GM19025 (cell line): ENCODE measurements around the gene GBX1.

Experiments used
- ATAC-seq: cut with Tn5 transposase; IDR thresholded peaks from one replicate; pipeline ENCODE4 v1.9.1; 2021; ENCODE audit warnings: mild to moderate bottlenecking, low read depth, moderate library complexity; ENCODE audit not compliant: unreplicated experiment

GBX1 gene

GRCh38 chr7:151116603-151117440 is 50.7 kb downstream of the GBX1 start:
- no peak for ATAC-seq

DNA sequence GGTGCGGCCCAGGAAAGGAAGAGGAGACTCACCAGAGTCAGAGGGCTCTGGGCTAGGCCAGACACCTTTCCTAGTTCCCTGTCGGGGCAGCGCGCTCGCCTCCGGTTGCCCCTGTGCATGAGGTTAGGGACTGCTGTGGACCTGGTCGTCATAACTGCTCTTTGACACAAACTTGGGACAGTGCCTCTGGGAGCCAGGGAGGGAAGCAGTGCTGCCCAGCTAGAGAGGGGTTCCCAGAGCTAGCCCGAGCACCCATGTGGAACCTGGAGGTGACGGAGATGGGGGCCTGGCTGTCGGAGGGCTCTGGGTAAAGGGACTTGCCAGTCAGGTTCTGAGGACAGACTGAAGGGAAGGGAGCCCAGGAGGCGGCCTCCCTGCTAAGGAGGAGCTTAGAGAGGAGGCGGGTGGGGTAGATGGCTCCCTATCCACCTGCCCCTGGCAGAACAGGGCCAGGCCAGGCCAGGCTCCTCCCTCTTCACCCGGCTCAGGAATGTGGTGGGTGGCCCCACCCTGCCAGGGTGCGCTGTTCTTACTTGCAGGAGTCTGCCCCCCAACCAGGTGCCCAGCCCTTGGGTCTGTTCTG is 51.6 kb downstream of the GBX1 start:
- ATAC-seq = no peak

GRCh38 chr7:151115121-151115835 is 52.2 kb downstream of the GBX1 start:
- no peak for ATAC-seq

DNA sequence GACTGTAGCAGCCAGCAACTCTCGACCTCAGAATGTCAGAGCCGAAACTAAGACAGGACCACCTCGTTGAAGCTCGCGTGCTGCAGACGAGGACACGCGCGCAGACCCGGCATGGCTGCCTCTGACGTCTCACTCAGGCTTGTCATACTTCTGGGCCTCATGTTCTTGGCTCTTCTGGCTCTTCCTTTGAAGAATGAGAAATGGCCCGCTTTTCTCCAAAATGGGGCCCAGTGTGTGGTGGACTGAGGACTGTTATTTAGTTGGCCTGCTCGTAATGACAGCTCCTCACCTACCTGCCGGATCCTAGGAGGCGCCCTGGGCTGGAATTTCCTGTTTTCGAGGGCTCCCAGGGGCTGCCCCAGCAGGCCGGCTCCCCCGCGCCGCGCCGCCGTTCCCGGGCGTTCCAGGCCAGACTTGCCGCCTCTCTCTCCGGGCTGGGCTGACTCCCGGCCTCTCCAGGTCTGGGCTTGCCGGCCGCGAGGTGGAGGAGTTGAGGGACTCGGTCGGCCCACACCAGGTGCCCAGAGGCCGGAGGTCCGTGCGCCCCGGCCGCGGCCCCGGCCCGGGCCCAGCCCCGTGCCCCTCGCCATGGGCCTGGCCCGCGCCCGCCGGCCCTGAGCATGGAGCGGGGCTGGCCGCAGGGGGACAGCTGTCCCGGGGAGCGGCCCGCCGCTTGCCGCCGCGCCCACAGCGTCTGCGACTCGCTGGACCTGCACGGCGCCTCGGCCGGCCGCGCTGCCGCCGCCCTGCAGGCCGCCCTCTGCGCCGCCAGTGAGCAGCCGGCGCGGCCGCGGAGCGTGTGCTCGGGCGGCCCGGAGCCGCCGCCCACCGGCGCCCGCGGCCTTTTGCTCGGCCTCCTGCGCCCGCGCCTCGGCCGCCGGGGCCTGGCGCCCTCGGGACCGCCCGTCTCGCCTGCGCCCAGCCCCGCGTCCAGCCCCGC is 53.1 kb downstream of the GBX1 start:
- no peak for ATAC-seq

- no peak for ATAC-seq
These were observed 53.9 kb downstream of the GBX1 start for GRCh38 chr7:151113344-151114150.

GRCh38 chr7:151110941-151111645 is 56.4 kb downstream of the GBX1 start:
- ATAC-seq = peak; percentile 75

GRCh38 chr7:151110236-151110940 is 57.1 kb downstream of the GBX1 start:
- ATAC-seq = no peak

DNA sequence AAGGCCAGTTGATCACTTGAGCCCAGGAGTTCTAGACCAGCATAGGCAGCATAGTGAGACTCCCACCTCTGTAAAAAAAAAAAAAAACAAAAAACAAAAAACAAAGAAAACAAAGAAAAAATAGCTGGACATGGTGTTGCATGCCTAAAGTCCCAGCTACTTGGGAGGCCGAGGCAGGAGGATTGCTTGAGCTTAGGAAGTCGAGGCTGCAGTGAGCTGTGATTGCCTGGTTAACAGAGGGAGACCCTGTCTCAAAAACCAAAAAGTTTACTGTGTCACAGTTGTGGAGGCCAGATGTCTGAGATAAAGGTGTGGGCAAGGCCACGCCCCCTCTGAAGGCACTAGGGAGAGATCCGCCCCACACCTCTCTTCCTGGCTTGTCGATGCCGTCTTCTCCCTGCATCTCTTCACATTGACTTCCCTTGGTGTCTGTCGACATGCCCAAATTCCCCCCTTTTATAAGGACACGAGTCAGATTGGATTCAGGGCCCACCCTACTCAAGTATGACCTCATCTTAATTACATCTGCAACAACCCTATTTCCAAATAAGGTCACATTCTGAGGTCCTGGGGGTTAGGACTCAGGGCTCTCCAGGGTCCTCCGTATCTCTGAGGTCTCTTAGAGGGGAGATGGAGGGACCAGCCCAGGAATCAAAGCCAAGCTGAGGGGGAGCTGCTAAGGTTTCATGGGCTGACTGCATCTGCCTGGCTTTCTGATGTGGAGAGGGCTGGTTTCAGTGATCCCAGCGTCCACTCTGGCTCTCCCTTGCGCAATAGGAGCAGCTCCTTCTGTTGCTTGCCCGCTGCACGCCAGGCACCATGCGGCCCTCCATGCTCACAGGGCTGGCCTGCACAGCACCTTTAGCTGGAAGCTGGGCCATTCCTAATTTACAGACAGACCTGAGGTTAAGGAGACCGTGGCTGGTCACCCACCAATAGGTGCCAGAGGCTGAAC is 58.1 kb downstream of the GBX1 start:
- ATAC-seq = no peak

DNA sequence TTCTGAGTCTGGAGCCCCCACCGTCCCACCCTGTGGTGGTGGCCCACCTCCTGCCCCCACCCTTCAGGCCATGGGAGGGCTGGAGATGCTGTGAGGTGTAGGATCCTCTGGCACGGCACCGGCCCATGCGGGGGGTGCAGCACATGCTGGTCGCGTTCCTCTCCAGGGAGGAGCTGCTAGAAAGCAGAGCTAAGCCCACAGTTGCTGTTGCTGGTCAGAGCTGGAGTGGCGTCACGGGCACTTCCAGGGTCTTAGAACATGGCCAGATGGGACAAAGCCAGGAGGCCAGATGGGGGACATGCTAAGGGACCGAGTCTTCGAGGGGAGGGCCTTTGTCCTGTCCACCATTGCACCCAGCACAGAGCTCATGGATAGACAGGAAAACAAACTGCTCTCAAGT is 59.6 kb downstream of the GBX1 start:
- no peak for ATAC-seq

DNA sequence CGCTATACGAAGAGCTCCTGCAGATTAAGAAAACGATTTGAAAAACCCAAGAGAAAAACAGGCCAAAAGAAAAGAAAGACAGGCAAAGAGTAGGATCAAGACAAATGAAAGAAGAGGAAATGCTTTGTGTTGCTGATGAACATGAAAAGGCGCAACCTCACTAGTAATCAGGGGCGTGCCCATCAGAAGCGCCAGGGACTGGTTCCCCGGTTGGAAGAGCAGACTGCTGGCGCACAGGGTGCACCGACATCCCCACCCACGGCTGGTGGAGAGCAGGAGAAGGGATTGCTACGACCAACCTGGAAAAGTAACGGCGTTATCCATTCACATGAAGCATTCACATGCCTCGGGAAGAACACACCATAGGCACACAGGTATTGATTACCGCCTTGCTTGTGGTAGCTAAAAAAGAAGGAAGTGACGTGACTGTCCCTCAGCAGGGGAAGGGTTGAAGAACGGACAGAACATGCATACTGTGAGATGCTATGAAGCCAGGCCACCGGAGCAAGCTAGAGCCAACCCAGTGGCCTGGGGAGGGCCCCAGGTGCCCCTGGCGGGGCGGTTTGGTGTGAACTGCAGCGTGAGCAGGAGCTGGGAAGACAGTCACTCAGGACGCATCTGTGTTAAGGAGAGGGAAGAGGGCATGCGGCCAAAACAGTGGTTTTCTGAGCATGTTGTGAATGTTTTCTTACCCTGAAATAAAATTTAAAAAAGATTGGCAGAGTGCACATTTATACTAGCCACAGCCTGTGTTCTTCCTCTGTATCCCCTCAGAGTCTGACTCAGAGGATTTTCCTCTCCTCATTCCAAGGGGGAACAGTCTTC is 62.9 kb downstream of the GBX1 start:
- no peak for ATAC-seq

- no peak for ATAC-seq
These were observed 63.5 kb downstream of the GBX1 start for GRCh38 chr7:151103973-151104372.

- no peak for ATAC-seq
These were observed 64.5 kb downstream of the GBX1 start for GRCh38 chr7:151102991-151103390.

GRCh38 chr7:151101621-151102396 is 65.7 kb downstream of the GBX1 start:
- no peak for ATAC-seq

DNA sequence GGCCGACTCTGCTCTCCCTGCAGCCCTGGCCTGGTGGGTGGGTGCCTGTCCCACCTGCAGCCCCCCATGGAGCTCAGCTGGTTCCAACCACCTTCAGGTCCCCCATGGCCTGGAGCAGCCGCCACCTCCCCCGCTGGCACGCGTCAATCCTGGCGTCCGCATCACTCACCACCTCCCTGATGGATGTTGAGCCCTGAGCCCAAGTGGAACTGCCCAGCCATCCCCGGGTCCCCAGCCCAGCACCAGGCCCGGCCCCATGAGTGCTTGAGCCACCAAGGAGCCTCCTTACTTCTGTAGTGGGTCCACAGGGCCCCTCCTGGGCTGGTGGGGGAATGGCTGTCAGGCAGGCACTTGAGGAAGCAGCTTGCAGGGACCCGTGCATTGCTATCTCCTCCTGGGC is 66.6 kb downstream of the GBX1 start:
- no peak for ATAC-seq

DNA sequence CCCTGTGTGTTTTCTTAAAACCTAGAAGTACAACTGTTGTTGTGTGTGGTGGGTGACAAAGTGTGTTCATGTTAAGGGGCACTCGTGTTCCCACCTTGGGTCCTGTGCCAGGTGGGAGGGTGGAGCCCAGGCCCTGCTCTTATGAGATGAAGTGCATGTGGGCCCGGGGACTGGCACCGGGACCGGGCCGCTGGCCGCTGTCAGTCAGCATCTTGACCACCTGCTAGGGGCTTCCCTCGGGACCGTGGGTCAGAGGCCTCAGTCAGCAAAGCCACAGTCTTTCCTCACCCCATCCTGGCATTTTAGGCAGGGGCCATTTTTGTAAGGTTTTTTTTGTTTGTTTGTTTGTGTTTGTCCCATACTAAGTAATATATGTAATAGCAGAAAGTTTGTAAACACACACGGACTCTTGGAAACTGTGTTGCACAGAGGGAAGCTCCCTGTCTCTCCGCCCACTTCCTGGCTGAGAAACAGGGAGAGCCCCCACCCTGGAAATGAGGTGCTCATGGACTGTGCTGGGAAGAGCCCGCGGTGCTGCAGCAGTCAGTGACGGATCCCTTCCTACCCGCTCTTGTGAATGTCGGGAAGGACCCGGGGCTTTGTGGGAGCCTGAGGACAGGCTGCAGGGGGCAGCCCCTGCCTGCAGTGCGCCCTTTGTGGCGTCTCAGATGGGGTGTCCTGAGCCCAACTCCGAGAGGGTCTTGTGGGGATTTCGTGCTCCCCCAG is 67.8 kb downstream of the GBX1 start:
- ATAC-seq = no peak
